Measurements from ENCODE around the gene ITGA5.

Gene ITGA5

DNA sequence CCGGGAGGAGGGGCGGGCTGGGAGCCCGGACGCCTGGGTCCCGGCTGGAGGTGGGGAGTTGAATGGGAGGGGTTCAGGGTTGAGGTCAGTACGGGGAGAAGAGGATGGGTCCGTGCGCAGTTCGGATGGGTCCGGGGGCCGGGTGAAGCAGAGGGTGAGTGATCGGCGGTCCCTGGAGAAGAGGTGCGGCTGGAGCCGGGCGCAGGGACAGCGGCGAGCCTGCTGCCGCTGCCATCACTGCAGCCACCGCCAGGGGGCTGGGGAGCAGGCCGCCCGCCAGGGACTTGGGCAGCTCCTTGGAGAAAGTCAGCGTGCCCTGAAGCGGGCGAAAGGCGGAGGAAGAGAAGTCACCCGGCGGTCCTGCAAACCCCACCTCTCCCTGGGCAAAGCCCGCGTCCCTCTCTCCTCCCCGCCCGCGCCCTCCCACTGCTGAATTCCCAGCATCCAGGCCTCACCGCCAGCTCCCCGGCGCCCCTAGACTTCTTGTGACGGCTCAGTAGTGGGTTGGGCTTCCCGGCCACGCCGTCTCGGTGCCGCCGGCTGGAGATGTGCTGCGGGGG, 48.8 kb downstream of the ITGA5 start:
- Histone ChIP-seq H3K4me3 (peak overlapping the region; percentile 72), H3K27ac (peak overlapping the region; percentile 49 to 86)
- TF ChIP-seq, protein P1, sequence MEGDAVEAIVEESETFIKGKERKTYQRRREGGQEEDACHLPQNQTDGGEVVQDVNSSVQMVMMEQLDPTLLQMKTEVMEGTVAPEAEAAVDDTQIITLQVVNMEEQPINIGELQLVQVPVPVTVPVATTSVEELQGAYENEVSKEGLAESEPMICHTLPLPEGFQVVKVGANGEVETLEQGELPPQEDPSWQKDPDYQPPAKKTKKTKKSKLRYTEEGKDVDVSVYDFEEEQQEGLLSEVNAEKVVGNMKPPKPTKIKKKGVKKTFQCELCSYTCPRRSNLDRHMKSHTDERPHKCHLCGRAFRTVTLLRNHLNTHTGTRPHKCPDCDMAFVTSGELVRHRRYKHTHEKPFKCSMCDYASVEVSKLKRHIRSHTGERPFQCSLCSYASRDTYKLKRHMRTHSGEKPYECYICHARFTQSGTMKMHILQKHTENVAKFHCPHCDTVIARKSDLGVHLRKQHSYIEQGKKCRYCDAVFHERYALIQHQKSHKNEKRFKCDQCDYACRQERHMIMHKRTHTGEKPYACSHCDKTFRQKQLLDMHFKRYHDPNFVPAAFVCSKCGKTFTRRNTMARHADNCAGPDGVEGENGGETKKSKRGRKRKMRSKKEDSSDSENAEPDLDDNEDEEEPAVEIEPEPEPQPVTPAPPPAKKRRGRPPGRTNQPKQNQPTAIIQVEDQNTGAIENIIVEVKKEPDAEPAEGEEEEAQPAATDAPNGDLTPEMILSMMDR (IDR thresholded peaks at IDR 0.05), result peak; percentile 98
- peak; percentile 93 for DNase-seq (ENCODE audit: low spot score)

GRCh38 chr12:54369597-54370131, 49.4 kb downstream of the ITGA5 start:
- Histone ChIP-seq H3K4me3 (peak overlapping the region; percentile 72), H3K27ac (peak overlapping the region; percentile 49 to 86)
- TF ChIP-seq, protein P1 (IDR thresholded peaks at IDR 0.05), result no peak
- no peak for DNase-seq (ENCODE audit: low spot score)

- TF ChIP-seq, protein P1 (IDR thresholded peaks at IDR 0.05), result peak; percentile 70
- peak overlapping the region; percentile 49 to 86 for H3K27ac ChIP-seq
These were observed 50.1 kb downstream of the ITGA5 start for GRCh38 chr12:54368709-54369596.

GRCh38 chr12:54368025-54368708, 50.9 kb downstream of the ITGA5 start:
- Histone ChIP-seq H3K4me3 (peak overlapping the region; percentile 72), H3K27ac (peak overlapping the region in 1 of 2 donors; percentile 19)
- TF ChIP-seq, protein P1 (IDR thresholded peaks at IDR 0.05), result no peak
- no peak for DNase-seq (ENCODE audit: low spot score)

More at GRCh38 chr12:54368709-54369596, 50.1 kb downstream of the ITGA5 start:
- peak; percentile 91 for DNase-seq (ENCODE audit: low spot score)
- peak overlapping the region; percentile 72 for H3K4me3 ChIP-seq

- no peak within 1 kb of the TSS for H3K4me3 ChIP-seq
- H3K27ac ChIP-seq, result peak within 1 kb of the TSS in 1 of 2 donors; percentile 24
- TF ChIP-seq, protein P1 (IDR thresholded peaks at IDR 0.05), result no peak
- DNase-seq (ENCODE audit: low spot score), result no peak
These were observed 54.7 kb downstream of the ITGA5 start, which contains the start of gene GPR84 for GRCh38 chr12:54364413-54364812. Gene GPR84 (minus strand): TSS chr12:54364486. CDS start chr12:54363851, 635 bp downstream.

- TF ChIP-seq, protein P1 (IDR thresholded peaks at IDR 0.05), result no peak
- Histone ChIP-seq H3K4me3 (no peak overlapping the region), H3K27ac (no peak overlapping the region)
- no peak for DNase-seq (ENCODE audit: low spot score)
These were observed 55.4 kb downstream of the ITGA5 start for GRCh38 chr12:54363618-54364017.

Data from coronary artery (tissue), 2 donors.